Endometrial microvascular endothelial cells (primary cell): Measurements from ENCODE around the gene SLC22A25. TPM values are rescaled to one million over a fixed set of nuclear protein-coding genes. Genes with fewer than 3 reads are reported as not detected.
"Not testable (repeated sequence)": the region's sequence is repeated elsewhere in the genome, so short reads cannot be mapped to it uniquely, and the experiment has no call there.

Experiments
- in situ Hi-C: cut with HindIII; loops from 2 replicates; pipeline ENCODE4 v1.10.0; 2017; ENCODE audit warnings: low sequenced_read_pairs, low pct_unique_long_range_greater_than_20kb; ENCODE audit errors: inconsistent ontology term
- total RNA-seq: library from RNA; depleted of rRNA; stranded (reverse); fragments of >200 nt; gene quantifications from one replicate; pipeline ENCODE4 v1.2.3, GENCODE V29; 2015; ENCODE audit errors: inconsistent ontology term

The SLC22A25 gene
- not detected for total RNA-seq

DNA sequence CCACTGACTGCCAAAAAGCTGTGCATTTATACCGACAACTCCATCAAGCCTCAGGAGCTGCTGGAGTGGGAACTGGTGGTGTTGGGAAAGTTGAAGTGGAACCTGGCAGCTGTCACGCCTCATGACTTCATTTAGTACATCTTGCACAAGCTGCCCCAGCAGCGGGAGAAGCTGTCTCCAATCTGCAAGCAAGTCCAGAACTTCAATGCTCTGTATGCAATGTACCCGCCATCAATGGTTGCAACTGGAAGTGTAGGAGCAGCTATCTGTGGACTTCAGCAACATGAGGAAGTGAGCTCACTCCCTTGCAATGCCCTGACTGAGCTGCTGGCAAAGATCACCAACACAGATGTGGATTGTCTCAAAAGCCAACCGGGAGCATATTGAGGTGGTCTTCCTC is at the start of gene SLC22A25:
TSS of gene SLC22A25 (minus strand) at position 67 of the 400 bp plus-strand sequence. CDS start 13,947 bp downstream, outside the sequence.
- in situ Hi-C loops, result no loop called here

DNA sequence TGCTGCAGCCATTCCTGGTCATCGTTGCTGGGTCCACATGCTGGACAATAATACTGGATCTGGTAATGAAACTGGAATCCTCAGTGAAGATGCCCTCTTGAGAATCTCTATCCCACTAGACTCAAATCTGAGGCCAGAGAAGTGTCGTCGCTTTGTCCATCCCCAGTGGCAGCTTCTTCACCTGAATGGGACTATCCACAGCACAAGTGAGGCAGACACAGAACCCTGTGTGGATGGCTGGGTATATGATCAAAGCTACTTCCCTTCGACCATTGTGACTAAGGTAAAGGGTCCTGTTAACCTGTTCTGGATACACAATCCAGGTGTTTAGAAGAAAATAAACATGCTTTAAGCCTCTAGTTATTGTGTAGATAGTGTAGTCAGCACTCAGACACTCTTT is 46.9 kb upstream of the SLC22A25 start:
- in situ Hi-C loops, result no loop called here

DNA sequence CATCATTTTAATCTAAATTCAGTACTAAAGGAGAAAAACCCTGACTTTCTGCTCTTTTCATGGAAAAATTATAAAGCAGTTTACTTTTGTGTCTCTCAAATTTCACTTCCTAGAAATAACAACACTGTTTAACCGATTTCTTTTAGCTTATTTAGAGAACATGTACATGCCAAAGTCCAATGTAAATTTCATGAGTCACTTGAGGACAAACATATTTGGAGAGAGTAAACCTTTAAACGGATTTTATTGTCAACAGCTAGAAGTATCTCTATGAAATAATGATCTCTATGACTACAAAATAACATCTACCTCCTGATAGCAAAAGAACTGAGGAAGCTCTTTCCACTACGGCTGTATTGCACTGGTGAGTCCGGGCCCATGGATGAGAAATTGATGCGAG is 46.3 kb upstream of the SLC22A25 start:
- in situ Hi-C loops, result no loop called here

DNA sequence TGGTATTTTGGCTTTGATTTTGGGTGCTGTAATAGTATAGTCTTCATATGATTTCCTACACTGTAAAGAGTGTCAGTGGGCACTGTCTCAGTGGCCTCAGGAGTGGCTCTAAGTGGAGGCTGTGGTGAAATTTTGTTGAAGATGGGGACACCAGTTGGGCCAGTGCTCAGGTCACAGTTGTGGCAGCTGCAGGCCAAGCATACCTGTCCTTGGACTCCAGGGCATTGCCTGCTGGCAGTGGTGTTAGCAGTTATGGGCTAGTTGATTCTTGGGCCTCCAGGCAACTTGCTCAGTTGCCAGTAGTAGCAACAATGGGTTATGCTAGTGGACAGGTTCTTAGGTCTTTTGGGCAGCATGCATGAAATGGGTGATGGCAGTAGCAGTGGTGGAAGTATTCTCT is 39.2 kb upstream of the SLC22A25 start:
- in situ Hi-C loops, result no loop called here

DNA sequence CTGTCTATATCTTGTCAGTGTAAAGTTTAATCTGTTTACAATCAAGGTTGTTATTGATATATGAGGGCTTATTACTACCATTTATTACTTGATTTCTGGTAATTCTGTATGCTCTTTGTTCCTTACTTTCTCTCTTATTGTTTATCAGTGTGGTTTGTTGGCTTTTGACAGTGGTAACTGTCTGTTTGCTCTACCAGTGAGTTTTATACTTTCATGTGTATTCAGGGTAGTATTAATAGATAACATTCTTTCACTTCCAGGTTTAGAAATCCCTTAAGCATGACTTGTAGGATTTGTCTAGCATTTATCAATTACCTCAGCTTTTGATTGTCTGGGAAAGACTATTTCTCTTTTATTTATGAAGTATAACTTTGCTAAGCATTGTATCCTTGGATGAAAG is 37.5 kb upstream of the SLC22A25 start:
- in situ Hi-C loops, result no loop called here

DNA sequence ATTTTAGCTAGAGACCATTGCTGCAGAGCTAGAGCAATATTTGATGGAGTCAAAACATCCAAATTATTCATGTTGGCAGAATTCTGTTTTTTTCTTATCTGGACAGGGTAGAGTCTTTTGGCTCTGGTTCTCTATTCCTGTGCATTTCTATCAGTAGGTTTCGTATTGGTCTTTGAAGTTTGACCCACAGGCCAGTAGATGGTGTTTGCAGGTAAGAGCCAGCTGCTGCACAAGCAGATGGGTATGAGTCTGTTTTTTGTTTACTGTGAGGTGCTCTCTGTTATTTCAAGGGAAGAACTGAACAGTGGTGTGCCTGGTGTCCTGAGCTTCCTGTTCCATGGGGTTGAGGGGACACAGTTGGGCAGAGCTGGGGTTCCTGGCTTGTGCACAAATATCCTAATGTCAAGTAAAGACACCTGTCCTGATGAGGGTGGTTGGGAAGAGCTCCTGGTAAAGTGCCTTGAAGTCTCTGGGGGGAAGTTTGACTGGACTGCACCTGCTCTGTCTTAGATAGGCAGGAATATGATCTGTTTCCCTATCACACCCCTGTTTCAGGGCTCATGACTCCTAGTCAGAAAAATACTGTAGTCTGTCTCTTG is 34.0 kb upstream of the SLC22A25 start:
- in situ Hi-C loops, result no loop called here

DNA sequence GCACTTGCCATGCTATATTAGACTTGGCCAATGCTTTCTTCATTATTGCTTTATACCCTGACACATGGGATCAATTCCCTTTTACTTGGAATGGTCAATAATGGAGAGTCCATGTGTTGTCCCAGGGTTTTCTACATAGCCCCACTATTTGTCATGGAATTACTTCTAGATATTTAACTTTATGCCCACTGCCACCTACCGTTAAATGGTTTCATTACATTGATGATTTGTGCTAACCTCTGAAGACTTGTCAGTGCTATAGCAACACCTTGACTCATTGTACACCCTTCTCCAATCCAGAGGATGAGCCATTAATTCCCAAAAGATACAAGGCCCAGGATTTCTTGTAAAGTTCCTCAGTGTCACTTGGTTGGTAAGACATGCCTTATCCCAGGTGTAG is 31.4 kb upstream of the SLC22A25 start:
- in situ Hi-C loops, result no loop called here

DNA sequence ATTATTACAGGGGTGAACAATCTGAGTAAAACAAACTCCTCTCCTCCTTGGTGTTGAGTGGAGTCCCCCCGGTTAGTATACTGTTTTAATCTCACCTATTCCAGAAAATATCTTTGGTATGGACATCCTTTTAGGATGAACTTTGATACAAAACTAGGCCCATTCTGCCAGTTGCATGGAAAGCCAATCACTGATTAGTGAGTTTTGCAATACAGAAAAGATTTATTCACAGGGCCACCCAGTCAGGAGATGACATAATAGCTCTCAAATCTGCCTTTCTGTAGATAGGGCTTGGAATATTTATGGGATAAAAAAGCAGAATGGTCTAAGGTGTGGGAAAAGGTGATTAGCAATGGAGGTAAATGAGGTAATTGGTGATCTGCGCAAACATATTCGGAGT is 30.3 kb upstream of the SLC22A25 start:
- in situ Hi-C loops, result no loop called here

DNA sequence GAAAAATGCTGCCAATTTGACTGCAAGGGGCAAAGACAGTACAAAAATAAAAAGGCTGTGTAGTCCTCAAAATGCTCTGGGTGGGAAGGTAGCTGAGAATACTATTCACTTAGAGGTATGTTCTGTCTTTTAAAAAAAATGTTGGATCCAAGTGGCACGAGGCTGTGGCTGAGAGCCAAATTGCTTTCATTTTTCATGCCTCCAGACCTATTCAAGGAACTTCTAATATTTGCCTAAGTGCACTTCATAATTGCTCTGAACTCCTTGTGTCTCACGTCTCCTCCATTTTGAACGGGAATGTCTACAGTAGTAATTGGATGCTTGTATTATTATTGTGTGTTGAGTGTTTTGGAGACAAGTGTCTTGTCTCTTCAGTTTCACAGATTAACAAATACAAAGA is 19.1 kb upstream of the SLC22A25 start:
- in situ Hi-C loops, result no loop called here

DNA sequence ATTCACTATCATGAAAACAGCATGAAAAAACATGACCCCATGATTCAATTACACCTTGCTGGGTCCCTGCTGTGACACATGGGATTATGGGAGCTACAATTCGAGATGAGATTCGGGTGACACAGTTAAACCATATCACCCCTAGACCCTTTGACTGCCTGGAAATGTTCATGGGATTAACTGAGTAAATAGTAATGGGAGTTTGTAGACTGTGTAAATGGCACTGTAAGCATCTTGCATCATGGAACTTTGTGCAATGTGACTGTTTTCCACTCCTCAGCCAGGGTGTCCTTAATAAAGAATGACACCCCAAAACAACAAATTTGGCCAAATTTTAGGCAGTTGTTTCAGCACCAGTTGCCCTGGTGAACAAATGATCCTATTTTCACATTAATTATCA is 7.9 kb upstream of the SLC22A25 start:
- in situ Hi-C loops, result no loop called here

DNA sequence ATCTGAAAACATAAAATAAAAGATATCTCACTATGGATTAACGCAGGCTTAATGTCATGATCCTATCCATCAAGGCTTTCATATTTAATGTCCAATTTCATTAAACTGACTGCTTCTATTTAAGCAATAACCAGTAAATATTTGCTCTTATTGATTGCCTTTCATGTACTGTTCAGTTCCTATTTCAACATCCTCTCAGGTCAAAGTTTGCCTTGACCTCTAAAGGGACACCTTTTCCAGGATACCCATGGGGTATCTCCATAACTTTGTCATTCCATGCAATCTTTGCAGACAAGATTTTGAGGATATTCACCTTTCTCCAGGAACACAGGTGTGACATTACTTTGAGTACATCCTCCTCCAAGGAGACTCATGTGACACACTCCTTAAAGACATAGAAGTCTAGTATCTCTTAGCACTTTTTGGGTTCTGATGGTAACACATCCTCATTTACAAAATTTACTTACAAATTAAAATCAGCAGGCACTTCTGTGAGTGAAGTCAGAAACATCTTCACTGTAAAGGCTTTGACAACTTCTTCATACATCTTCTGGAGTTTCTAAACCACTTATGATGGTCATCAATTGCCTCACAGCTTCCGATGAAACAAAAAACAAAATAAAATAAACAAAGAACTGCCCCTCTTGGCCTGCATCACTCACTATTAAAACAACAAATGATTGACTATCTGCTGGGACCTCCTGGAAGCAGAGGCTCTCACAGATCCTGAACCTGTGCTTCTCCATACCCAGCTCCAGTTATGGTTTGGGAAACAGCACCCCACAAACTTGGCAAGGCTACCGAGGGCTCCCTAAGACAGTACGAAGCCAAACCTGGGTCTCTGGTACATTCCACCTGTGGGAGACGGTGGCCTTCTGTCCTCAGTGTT is 7.0 kb upstream of the SLC22A25 start:
- in situ Hi-C loops, result no loop called here

DNA sequence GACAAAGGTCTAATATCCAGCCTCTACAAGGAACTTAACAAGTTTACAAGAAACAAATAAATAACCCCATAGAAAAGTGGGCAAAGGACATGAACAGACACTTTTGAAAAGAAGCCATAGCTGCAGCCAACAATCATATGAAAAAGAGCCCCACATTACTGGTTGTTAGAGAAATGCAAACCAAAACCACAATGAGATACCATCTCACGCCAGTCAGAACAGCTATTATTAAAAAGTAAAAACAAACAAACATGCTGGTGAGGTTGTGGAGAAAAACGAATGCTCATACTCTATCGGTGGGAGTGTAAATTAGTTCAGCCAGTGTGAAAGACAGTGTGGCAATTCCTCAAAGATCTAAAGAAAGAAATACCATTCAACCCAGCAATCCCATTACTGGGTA is 5.6 kb upstream of the SLC22A25 start:
- in situ Hi-C loops, result no loop called here

DNA sequence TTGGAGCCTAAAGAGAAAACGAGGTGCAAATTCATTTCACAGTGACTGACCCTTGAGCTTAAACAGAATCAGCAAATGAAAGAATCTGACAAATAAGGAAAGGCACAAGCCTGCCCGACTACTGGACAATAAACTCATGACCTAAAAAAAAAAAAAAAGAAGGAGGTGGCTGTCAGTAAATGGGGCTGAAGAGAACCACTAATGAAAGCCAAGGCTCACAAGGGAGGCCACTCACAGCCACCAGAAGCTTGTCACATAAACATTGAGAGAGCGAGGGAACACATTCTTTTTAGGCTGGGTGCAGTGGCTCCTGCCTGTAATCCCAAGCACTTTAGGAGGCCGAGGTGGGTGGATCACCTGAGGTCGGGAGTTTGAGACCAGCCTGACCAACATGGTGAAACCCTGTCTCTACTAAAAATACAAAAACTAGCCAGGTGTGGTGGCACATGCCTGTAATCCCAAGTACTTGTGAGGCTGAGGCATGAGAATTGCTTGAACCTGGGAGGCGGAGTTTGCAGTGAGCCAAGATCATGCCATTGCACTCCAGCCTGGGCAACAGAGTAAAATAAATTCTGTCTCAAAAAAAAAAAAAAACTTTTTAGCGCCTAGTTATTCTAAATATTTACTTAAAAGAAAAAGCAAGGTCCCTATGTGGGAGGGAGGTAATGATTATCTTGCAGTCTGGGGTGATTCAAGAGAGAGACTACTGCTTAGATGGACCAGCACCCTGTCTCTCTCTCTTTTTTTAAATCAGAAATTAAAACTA is 4.0 kb upstream of the SLC22A25 start:
- in situ Hi-C loops, result not testable (repeated sequence)

DNA sequence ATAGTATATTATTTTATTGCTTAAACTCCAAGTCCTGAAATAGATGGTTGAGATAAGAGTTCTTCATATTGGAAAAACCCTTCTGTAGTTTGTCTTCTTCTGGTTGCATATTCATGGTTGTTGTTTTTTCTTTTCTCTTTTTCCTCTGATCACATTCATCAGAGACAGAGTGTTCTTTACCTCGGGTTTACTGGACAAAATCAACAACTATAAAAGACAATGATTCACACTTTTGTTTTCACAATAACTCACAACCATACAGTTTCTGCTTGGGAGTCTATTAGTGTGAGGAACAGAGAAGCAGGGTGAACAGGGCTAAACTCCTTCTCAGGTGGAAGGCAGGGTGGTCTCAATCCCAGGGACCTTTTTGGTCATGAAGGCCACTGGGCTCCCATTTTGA is 2.6 kb upstream of the SLC22A25 start:
- in situ Hi-C loops, result no loop called here

DNA sequence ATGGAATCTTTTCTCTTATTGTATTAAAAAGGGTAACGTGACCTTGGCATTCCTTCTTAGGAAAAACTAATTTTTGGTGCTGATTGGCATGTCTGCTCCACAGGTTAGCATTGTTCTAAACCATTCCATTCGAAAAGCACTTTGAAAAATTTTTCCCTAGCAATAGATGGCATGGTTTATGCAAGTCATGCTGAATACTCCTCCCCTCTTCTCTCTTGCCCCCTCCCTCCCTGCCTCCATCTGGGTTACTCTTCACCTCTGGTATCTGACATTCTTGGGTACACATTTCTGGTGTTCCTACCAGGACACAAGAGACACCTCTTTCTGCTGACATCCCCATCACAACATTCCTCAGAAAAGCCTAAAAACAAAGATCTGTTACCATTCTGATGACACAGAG is 1.5 kb upstream of the SLC22A25 start:
- in situ Hi-C loops, result no loop called here

DNA sequence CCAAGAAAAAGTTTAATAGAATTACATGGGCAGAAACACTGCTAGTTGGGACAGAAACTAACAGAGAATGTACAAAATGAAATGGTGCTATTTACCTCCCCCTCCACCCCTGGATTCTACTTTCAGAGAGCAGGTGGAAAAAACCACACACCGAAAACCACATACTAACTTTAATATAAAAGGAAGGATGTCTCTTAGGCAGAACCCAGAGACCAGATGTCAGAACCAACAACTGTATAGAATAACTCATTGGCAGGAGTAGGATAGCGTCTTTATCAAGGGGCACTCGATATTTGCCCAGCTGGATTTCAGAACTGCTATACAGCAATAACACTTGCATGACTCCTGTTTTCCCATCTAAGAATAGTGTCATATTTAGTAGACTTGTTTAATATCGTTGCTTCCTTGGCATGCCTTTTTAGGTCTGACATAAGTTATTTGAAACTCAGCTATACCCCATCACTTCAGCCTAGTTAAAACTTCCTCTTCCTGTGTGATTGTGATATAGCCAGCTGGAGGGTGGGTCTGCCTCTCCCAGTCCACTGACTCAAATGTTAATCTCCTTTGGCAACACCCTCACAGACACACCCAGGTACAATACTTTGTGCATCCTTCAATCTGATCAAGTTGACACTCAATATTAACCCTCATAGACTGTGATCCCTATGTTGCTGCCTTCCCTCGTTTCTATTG is 1.2 kb downstream of the SLC22A25 start:
- in situ Hi-C loops, result no loop called here

DNA sequence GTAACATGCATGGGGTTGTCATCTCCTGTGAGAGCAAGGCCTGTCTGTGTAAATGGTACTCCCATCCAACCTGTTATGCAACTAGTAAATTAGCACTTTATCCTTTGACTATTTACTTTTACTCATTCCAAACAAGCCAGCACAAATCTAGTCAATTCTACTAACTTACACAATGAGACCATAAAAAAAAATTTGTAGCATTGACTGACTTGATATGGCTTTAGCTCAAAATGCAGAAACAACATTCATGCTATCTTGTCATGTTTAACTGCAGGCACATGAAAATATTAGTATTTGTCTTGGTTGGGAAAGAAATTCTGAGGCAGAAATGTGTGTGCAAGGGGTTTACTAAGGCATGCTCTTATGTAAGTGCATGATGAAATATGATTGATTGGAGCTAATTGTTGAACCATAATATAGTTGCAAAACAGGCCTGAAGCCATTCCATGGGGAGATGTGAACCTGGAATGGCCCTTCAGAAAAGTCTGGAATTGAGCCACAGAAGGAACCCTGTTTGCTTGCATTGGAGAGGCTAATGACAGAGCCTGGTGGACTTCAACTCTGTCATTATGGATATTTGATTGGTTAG is 2.5 kb downstream of the SLC22A25 start:
- in situ Hi-C loops, result no loop called here

DNA sequence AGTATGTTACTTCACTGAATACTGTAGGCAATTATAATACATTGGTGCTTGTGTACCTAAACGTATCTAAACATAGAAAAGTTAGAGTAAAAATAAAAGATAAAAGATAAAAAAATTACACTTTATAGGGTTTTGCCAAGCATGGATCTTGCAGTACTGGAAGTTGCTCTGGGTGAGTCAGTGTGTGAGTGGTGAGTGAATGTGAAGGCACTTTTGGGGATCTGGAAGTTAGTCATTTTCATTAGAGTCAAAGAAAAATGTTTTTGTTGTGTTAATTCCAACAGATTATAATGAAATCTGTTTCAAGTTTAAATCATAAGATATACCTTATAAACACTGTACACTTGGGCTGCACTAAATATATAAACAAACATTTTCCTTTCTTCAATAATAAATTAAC is 3.3 kb downstream of the SLC22A25 start:
- in situ Hi-C loops, result no loop called here

DNA sequence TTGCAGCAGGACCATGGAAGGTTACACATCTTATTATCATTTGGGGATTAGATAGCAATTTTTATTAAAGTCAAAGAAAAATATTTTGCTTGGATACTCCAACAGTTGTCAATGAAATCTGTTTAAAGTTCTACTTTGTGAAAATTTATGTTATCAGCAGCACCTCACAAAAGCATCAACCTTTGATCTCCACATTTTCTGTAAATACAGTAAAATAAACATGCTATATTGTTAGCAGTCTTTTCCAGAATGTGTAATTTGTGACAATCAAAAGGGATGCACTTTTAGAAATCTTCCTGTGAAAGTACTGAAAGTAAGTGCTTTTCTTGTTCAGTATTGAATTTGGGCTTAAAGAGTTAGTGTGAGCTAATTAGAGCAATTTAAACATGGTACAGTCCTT is 4.1 kb downstream of the SLC22A25 start:
- in situ Hi-C loops, result no loop called here
